Measurements from ENCODE around the gene HKDC1.

DNA sequence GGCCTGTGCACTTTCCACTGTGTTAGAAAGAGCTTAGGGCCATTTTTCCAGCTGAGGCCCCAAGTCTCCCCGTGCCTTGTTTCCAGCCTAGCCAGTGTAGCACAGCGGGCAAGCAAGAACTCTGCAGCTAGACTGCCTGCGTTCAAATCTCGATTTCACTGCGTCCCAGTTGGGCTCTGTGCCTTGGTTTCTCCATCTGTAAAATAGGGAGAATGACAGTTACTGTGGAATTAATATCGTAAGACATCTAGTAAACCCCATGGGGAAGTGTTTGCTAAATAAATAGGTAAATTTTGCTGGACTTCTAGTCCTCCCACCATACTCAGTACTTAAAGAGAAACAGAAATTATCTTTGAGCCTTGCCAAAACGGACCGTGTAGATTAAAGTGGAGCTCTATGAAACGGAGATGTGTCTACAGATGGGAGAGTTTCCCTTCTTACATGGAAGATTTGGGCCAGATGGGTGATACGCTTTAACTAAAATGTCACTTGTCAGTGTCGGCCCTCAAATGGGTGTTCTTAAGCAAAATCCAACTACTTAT is 3.5 kb upstream of the HKDC1 start:
- TF ChIP-seq, protein P1, sequence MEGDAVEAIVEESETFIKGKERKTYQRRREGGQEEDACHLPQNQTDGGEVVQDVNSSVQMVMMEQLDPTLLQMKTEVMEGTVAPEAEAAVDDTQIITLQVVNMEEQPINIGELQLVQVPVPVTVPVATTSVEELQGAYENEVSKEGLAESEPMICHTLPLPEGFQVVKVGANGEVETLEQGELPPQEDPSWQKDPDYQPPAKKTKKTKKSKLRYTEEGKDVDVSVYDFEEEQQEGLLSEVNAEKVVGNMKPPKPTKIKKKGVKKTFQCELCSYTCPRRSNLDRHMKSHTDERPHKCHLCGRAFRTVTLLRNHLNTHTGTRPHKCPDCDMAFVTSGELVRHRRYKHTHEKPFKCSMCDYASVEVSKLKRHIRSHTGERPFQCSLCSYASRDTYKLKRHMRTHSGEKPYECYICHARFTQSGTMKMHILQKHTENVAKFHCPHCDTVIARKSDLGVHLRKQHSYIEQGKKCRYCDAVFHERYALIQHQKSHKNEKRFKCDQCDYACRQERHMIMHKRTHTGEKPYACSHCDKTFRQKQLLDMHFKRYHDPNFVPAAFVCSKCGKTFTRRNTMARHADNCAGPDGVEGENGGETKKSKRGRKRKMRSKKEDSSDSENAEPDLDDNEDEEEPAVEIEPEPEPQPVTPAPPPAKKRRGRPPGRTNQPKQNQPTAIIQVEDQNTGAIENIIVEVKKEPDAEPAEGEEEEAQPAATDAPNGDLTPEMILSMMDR (IDR thresholded peaks at IDR 0.05; ENCODE audit: insufficient read depth, low read length): no peak
- TF ChIP-seq, protein P2, sequence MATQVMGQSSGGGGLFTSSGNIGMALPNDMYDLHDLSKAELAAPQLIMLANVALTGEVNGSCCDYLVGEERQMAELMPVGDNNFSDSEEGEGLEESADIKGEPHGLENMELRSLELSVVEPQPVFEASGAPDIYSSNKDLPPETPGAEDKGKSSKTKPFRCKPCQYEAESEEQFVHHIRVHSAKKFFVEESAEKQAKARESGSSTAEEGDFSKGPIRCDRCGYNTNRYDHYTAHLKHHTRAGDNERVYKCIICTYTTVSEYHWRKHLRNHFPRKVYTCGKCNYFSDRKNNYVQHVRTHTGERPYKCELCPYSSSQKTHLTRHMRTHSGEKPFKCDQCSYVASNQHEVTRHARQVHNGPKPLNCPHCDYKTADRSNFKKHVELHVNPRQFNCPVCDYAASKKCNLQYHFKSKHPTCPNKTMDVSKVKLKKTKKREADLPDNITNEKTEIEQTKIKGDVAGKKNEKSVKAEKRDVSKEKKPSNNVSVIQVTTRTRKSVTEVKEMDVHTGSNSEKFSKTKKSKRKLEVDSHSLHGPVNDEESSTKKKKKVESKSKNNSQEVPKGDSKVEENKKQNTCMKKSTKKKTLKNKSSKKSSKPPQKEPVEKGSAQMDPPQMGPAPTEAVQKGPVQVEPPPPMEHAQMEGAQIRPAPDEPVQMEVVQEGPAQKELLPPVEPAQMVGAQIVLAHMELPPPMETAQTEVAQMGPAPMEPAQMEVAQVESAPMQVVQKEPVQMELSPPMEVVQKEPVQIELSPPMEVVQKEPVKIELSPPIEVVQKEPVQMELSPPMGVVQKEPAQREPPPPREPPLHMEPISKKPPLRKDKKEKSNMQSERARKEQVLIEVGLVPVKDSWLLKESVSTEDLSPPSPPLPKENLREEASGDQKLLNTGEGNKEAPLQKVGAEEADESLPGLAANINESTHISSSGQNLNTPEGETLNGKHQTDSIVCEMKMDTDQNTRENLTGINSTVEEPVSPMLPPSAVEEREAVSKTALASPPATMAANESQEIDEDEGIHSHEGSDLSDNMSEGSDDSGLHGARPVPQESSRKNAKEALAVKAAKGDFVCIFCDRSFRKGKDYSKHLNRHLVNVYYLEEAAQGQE (IDR thresholded peaks at IDR 0.05; ENCODE audit: insufficient replicate concordance, low read depth): no peak
- TF ChIP-seq GABPA (IDR thresholded peaks at IDR 0.05; ENCODE audit: low read depth): no peak

All from HL-60 (cell line).